Measurements from ENCODE around the gene OFD1. TPM values are rescaled to one million over a fixed set of nuclear protein-coding genes. Genes with fewer than 3 reads are reported as not detected.

OFD1 gene, protein sequence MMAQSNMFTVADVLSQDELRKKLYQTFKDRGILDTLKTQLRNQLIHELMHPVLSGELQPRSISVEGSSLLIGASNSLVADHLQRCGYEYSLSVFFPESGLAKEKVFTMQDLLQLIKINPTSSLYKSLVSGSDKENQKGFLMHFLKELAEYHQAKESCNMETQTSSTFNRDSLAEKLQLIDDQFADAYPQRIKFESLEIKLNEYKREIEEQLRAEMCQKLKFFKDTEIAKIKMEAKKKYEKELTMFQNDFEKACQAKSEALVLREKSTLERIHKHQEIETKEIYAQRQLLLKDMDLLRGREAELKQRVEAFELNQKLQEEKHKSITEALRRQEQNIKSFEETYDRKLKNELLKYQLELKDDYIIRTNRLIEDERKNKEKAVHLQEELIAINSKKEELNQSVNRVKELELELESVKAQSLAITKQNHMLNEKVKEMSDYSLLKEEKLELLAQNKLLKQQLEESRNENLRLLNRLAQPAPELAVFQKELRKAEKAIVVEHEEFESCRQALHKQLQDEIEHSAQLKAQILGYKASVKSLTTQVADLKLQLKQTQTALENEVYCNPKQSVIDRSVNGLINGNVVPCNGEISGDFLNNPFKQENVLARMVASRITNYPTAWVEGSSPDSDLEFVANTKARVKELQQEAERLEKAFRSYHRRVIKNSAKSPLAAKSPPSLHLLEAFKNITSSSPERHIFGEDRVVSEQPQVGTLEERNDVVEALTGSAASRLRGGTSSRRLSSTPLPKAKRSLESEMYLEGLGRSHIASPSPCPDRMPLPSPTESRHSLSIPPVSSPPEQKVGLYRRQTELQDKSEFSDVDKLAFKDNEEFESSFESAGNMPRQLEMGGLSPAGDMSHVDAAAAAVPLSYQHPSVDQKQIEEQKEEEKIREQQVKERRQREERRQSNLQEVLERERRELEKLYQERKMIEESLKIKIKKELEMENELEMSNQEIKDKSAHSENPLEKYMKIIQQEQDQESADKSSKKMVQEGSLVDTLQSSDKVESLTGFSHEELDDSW
- total RNA-seq, result 10 to 100 TPM; 23.8 to 34.6 TPM
- 10 to 100 TPM in 1 of 2 donors, 1 to 10 TPM in 1; 8.4 to 61.6 TPM for polyA plus RNA-seq
- long read RNA-seq, donor 1, partial matches to known transcripts, result 11 of 19 reads
- long read RNA-seq, donor 1, other reads (novel, unspliced or antisense), result 8 of 19 reads
- long read RNA-seq, donor 2, partial matches to known transcripts, result 15 of 20 reads
- long read RNA-seq, donor 2, other reads (novel, unspliced or antisense), result 4 of 20 reads

DNA sequence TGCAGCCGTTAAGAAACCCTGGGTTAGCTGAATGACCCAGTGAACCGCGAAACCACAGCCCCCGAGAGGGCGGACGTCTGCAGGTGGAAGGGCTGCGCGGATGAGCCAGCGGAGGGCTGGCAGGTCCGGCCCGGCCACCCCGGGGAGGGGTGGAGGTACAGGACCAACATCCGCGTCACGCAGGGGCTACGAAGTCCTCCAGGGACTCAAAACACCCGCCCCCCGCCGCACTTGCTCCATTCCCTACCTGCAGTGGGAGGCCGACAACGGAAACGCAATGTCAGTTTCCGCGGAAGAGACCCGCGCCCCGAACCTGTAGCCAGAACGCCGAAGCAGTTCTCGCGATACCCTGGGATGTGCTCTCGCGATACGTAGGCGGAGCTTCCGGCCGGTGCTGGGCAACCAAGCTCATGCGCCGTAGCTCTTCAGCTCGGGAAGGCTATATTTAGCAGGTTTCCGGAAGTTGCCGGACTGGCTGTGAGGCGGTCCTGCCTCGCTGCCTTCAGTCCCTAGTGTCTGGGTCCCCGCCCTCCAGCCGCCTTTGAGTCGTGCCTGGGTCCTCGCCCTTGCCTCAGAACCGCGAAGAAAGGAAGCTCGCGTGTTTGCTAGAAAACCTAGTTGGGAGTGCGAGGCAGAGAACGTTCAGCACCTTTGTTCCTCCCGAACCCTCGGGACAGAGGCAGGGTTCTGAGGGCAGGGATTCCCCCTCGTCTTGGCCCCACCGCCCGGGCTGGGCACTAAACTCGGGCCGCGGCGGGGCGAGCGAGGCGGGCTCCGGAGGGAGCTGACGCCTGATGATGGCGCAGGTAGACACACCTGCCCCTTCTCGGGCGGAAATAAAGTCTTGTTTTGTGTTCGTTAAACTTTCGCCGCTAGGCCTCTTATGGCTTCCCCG is at the start of gene OFD1, which contains the start of gene TRAPPC2:
TSS of gene OFD1 (plus strand) at position 471 of the 895 bp plus-strand sequence. CDS start at position 795, 324 bp downstream.
TSS of gene TRAPPC2 (minus strand) at position 343 of the 895 bp plus-strand sequence. CDS start 14,657 bp downstream, outside the sequence.
- WGBS, 2 donors, result 0% methylated on average over 68 to 75 of the region's 75 CpGs
- Histone ChIP-seq H3K9me3 (ENCODE audit: control insufficient read depth, low read length) (no peaks in the 10 kb centered on the region), H3K27me3 (ENCODE audit: control insufficient read depth in 1 of 2, insufficient read depth in 2 of 2, low read length in 1 of 2) (no peaks in the 10 kb centered on the region), H3K4me3 (ENCODE audit: low read length in 2 of 2) (peak within 1 kb of the TSS; percentile 83 to 90), H3K27ac (ENCODE audit: low read depth in 1 of 2, low read length in 2 of 2) (peak within 1 kb of the TSS in 1 of 2 donors; percentile 58), H3K36me3 (ENCODE audit: control insufficient read depth in 1 of 2, insufficient read depth in 2 of 2, low read length in 1 of 2) (no peaks in the 10 kb centered on the region), H3K4me1 (ENCODE audit: control insufficient read depth in 1 of 2, insufficient read depth in 2 of 2, low read length in 2 of 2) (no peaks in the 10 kb centered on the region)
- intact Hi-C loops (cut with DNase I), result loop anchor here (1.0 to 5.0 kb wide), 3 partner anchors 42 to 81 kb away; partner anchors contain the start of gene TCEANC (in 1 of the 2)
- peak; percentile 96 to 98 for DNase-seq
- ATAC-seq (ENCODE audit: low FRiP score), result peak; percentile 99

GRCh38 chrX:13685126-13685763 is 49.3 kb upstream of the OFD1 start:
- H3K4me3 ChIP-seq (ENCODE audit: low read length in 2 of 2), result no peak overlapping the region
- no peak for DNase-seq
- no peaks in the 10 kb centered on the region for H3K9me3 ChIP-seq (ENCODE audit: control insufficient read depth, low read length)
- WGBS, 2 donors, result 47 to 48% methylated on average over 3 of the region's 3 CpGs
- no peak overlapping the region for H3K27ac ChIP-seq (ENCODE audit: low read depth in 1 of 2, low read length in 2 of 2)
- H3K36me3 ChIP-seq (ENCODE audit: control insufficient read depth in 1 of 2, insufficient read depth in 2 of 2, low read length in 1 of 2), result no peaks in the 10 kb centered on the region
- no peak for ATAC-seq (ENCODE audit: low FRiP score)
- H3K27me3 ChIP-seq (ENCODE audit: control insufficient read depth in 1 of 2, insufficient read depth in 2 of 2, low read length in 1 of 2), result no peaks in the 10 kb centered on the region
- intact Hi-C loops (cut with DNase I), result loop anchor here in 1 of 2 donors (5.0 kb wide), 1 partner anchor 33 kb away; the partner anchor contains the start of gene TCEANC
- no peaks in the 10 kb centered on the region for H3K4me1 ChIP-seq (ENCODE audit: control insufficient read depth in 1 of 2, insufficient read depth in 2 of 2, low read length in 2 of 2)

DNA sequence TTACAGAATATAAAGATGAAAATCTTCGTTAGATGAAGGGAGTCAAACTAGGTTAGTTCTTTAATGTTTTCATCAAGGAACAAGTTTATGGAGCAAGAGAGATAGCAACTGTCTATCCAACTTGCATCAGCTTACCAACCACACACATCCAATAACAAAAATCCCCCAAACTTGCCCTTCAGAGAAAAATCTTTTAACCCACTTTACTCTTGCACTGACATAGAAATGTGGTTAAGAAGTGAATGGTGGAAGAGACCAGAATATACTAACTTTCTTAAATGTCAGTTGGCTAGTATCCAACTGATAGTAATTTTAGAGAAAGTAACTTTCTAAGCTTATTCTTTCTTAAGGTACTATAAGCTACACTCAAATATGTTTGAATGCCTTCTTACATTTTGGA is 47.3 kb upstream of the OFD1 start:
- no peak for DNase-seq
- Histone ChIP-seq H3K27me3 (ENCODE audit: control insufficient read depth in 1 of 2, insufficient read depth in 2 of 2, low read length in 1 of 2) (no peaks in the 10 kb centered on the region), H3K4me3 (ENCODE audit: low read length in 2 of 2) (no peak overlapping the region), H3K4me1 (ENCODE audit: control insufficient read depth in 1 of 2, insufficient read depth in 2 of 2, low read length in 2 of 2) (peaks cover 0 to 3% of the 10 kb centered on the region in 2 donors), H3K36me3 (ENCODE audit: control insufficient read depth in 1 of 2, insufficient read depth in 2 of 2, low read length in 1 of 2) (no peaks in the 10 kb centered on the region), H3K9me3 (ENCODE audit: control insufficient read depth, low read length) (no peaks in the 10 kb centered on the region), H3K27ac (ENCODE audit: low read depth in 1 of 2, low read length in 2 of 2) (no peak overlapping the region)
- ATAC-seq (ENCODE audit: low FRiP score), result no peak
- 77 to 98% methylated on average over 1 of the region's 1 CpG for WGBS, 2 donors
- intact Hi-C loops (cut with DNase I), result loop anchor here in 1 of 2 donors (5.0 kb wide), 1 partner anchor 35 kb away; the partner anchor contains the start of gene TCEANC

- 6 to 10% methylated on average over 13 of the region's 13 CpGs for WGBS, 2 donors
- Histone ChIP-seq H3K9me3 (ENCODE audit: control insufficient read depth, low read length) (no peaks in the 10 kb centered on the region), H3K4me1 (ENCODE audit: control insufficient read depth in 1 of 2, insufficient read depth in 2 of 2, low read length in 2 of 2) (peaks cover 0 to 3% of the 10 kb centered on the region in 2 donors), H3K27me3 (ENCODE audit: control insufficient read depth in 1 of 2, insufficient read depth in 2 of 2, low read length in 1 of 2) (no peaks in the 10 kb centered on the region), H3K36me3 (ENCODE audit: control insufficient read depth in 1 of 2, insufficient read depth in 2 of 2, low read length in 1 of 2) (no peaks in the 10 kb centered on the region), H3K27ac (ENCODE audit: low read depth in 1 of 2, low read length in 2 of 2) (peak overlapping the region in 1 of 2 donors; percentile 28), H3K4me3 (ENCODE audit: low read length in 2 of 2) (peak overlapping the region; percentile 76 to 83)
- DNase-seq (no peak), ATAC-seq (ENCODE audit: low FRiP score) (no peak)
- intact Hi-C loops (cut with DNase I), result loop anchor here in 1 of 2 donors (5.0 kb wide), 1 partner anchor 36 kb away; the partner anchor contains the start of gene TCEANC
Measured at GRCh38 chrX:13688384-13688957, 46.1 kb upstream of the OFD1 start.

GRCh38 chrX:13688958-13689740 is 45.4 kb upstream of the OFD1 start, which contains the start of gene RAB9A:
RAB9A (plus strand) TSS chrX:13689128; CDS start chrX:13708747, 19,619 bp downstream.
- no peaks in the 10 kb centered on the region for H3K9me3 ChIP-seq (ENCODE audit: control insufficient read depth, low read length)
- intact Hi-C loops (cut with DNase I), result loop anchor here in 1 of 2 donors (5.0 kb wide), 1 partner anchor 37 kb away; the partner anchor contains the start of gene TCEANC
- WGBS, 2 donors, result 1% methylated on average over 55 to 68 of the region's 68 CpGs
- H3K4me3 ChIP-seq (ENCODE audit: low read length in 2 of 2), result peak within 1 kb of the TSS; percentile 83 to 90
- H3K4me1 ChIP-seq (ENCODE audit: control insufficient read depth in 1 of 2, insufficient read depth in 2 of 2, low read length in 2 of 2), result peaks cover 0 to 3% of the 10 kb centered on the region in 2 donors
- H3K27me3 ChIP-seq (ENCODE audit: control insufficient read depth in 1 of 2, insufficient read depth in 2 of 2, low read length in 1 of 2), result no peaks in the 10 kb centered on the region
- H3K36me3 ChIP-seq (ENCODE audit: control insufficient read depth in 1 of 2, insufficient read depth in 2 of 2, low read length in 1 of 2), result no peaks in the 10 kb centered on the region
- ATAC-seq (ENCODE audit: low FRiP score) (peak; percentile 97), DNase-seq (peak; percentile 89 to 96)
- peak within 1 kb of the TSS in 1 of 2 donors; percentile 88 for H3K27ac ChIP-seq (ENCODE audit: low read depth in 1 of 2, low read length in 2 of 2)

- Histone ChIP-seq H3K27me3 (ENCODE audit: control insufficient read depth in 1 of 2, insufficient read depth in 2 of 2, low read length in 1 of 2) (no peaks in the 10 kb centered on the region), H3K36me3 (ENCODE audit: control insufficient read depth in 1 of 2, insufficient read depth in 2 of 2, low read length in 1 of 2) (no peaks in the 10 kb centered on the region), H3K4me1 (ENCODE audit: control insufficient read depth in 1 of 2, insufficient read depth in 2 of 2, low read length in 2 of 2) (peaks cover 0 to 3% of the 10 kb centered on the region in 2 donors), H3K9me3 (ENCODE audit: control insufficient read depth, low read length) (no peaks in the 10 kb centered on the region), H3K27ac (ENCODE audit: low read depth in 1 of 2, low read length in 2 of 2) (peak overlapping the region in 1 of 2 donors; percentile 88), H3K4me3 (ENCODE audit: low read length in 2 of 2) (peak overlapping the region; percentile 83 to 90)
- DNase-seq (no peak), ATAC-seq (ENCODE audit: low FRiP score) (no peak)
- WGBS, 2 donors, result 1 to 3% methylated on average over 16 of the region's 16 CpGs
- intact Hi-C loops (cut with DNase I), result loop anchor here (5.0 kb wide), 2 partner anchors 37 to 43 kb away; partner anchors contain the start of genes OFD1 (in 2 of the 2), TRAPPC2 (in 2 of the 2) and TCEANC (in 1 of the 2)
Measured at GRCh38 chrX:13689741-13690211, 44.8 kb upstream of the OFD1 start.

Data from aorta (tissue), 5 donors.